GM12878 (cell line): ENCODE measurements around the gene POLR1A. TPM values are rescaled to one million over a fixed set of nuclear protein-coding genes. Genes with fewer than 3 reads are reported as not detected.
A peak's percentile ranks its signal among the peaks of the same experiment; 100 is the strongest.

ENCODE experiments used
- ASH2L ChIP-seq: fragments of 300-600, 200-600 bp; sonication (generic); IDR thresholded peaks from 2 replicates; pipeline ENCODE4 v1.6.1; 2017; ENCODE audit warnings: low read depth, mild to moderate bottlenecking, borderline replicate concordance
- CHD4 ChIP-seq: fragments of 200-600 bp; sonication (generic); IDR thresholded peaks from 2 replicates; pipeline ENCODE4 v1.6.1; 2016; ENCODE audit warnings: mild to moderate bottlenecking
- ESRRA ChIP-seq: IDR thresholded peaks from 2 replicates; pipeline ENCODE4 v1.6.1; 2012; ENCODE audit warnings: mild to moderate bottlenecking, low read length, improper control_type of control experiment
- ETV6 ChIP-seq, 2 experiments: fragments of 450-650 bp in 1 of 2; IDR thresholded peaks in 1 of 2; conservative IDR thresholded peaks in 1 of 2; 2 replicates each; pipeline ENCODE4 v1.6.1; 2014; ENCODE audit warnings: antibody characterized with exemption in 1 of 2, borderline replicate concordance in 1 of 2, low read depth in 1 of 2, mild to moderate bottlenecking in 1 of 2, moderate library complexity in 1 of 2
- HDAC6 ChIP-seq: fragments of 200-600 bp; sonication (generic); IDR thresholded peaks from one replicate; pipeline ENCODE4 v1.8.0; 2017; ENCODE audit warnings: antibody characterized with exemption; ENCODE audit not compliant: unreplicated experiment
- NR2C1 ChIP-seq: fragments of 450-650 bp; IDR thresholded peaks from 2 replicates; pipeline ENCODE4 v1.6.1; 2017; ENCODE audit warnings: antibody characterized with exemption, mild to moderate bottlenecking, moderate library complexity
- RAD51 ChIP-seq: fragments of 450-650 bp; IDR thresholded peaks from 2 replicates; pipeline ENCODE4 v1.6.1; 2016; ENCODE audit warnings: moderate library complexity, mild to moderate bottlenecking, inconsistent platforms
- RCOR1 ChIP-seq: conservative IDR thresholded peaks from 2 replicates; pipeline ENCODE4 v1.6.1; 2012; ENCODE audit warnings: low read depth, low read length, improper control_type of control experiment
- SMAD1 ChIP-seq: fragments of 450-650 bp; IDR thresholded peaks from 2 replicates; pipeline ENCODE4 v1.6.1; 2018; ENCODE audit warnings: mild to moderate bottlenecking, low read depth; ENCODE audit not compliant: partially characterized antibody
- SRF ChIP-seq, 2 experiments: IDR thresholded peaks; 2 replicates each; pipeline ENCODE4 v1.6.1; 2011; ENCODE audit warnings: low read depth in 2 of 2, low read length in 2 of 2, mild to moderate bottlenecking in 1 of 2, moderate library complexity in 1 of 2
- STAT3 ChIP-seq: IDR thresholded peaks from 2 replicates; pipeline ENCODE4 v1.6.1; 2011; ENCODE audit warnings: low read depth, low read length, improper control_type of control experiment
- TCF7 ChIP-seq: IDR thresholded peaks from 2 replicates; pipeline ENCODE4 v1.6.1; 2014; ENCODE audit warnings: antibody characterized with exemption, borderline replicate concordance
- ZSCAN29 ChIP-seq: fragments of 450-650 bp; IDR thresholded peaks from 2 replicates; pipeline ENCODE4 v1.6.1; 2017; ENCODE audit warnings: mild to moderate bottlenecking, moderate library complexity
- polyA plus RNA-seq, 11 experiments: library from polyadenylated mRNA; depleted of rRNA in 4 of 11; unstranded in 6 of 11; stranded (reverse) in 5 of 11; fragments of >200 nt; fragmentation: Nextera tagmentation in 4 of 11; fragmentation: Illumina TruSeq in 1 of 11; extraction: Ambion mirVana in 4 of 11; extraction: Trizol in 1 of 11; gene quantifications; 1 replicate in 1 of 11; 2 replicates in 10 of 11; pipeline versions ENCODE4 v1.2.1 to v1.2.3, GENCODE V29; 2011 to 2016; ENCODE audit warnings: inconsistent platforms in 2 of 11, missing spikeins in 2 of 11, low read depth in 1 of 11
- total RNA-seq, 4 experiments: library from RNA; depleted of rRNA in 3 of 4; stranded (reverse); fragments of >200 nt in 3 of 4; fragmentation: Illumina TruSeq in 1 of 4; extraction: Trizol in 1 of 4; gene quantifications; 2 replicates each; pipeline versions ENCODE4 v1.2.1 to v1.2.3, GENCODE V29; 2013 to 2021
- TF ChIP-seq, protein P1 (sequence below): IDR thresholded peaks from 2 replicates; pipeline ENCODE4 v1.6.1; 2012; ENCODE audit warnings: mild to moderate bottlenecking, low read depth, low read length
- TF ChIP-seq, protein P2 (sequence below): IDR thresholded peaks from 2 replicates; pipeline ENCODE4 v1.6.1; 2012; ENCODE audit warnings: improper control_type of control experiment, low read depth, low read length; ENCODE audit not compliant: insufficient replicate concordance
- TF ChIP-seq, protein P3 (sequence below): fragments of 150-350 bp; IDR thresholded peaks from 2 replicates; pipeline ENCODE4 v1.6.1; 2016; ENCODE audit warnings: low read depth, low read length

POLR1A gene
- total and polyA plus RNA-seq, 10 of the 15 experiments (the other 5 are each of a cell fraction or from before 2014, with no cell fraction given), result 2.1 to 53.9 (median 17.8) TPM

DNA sequence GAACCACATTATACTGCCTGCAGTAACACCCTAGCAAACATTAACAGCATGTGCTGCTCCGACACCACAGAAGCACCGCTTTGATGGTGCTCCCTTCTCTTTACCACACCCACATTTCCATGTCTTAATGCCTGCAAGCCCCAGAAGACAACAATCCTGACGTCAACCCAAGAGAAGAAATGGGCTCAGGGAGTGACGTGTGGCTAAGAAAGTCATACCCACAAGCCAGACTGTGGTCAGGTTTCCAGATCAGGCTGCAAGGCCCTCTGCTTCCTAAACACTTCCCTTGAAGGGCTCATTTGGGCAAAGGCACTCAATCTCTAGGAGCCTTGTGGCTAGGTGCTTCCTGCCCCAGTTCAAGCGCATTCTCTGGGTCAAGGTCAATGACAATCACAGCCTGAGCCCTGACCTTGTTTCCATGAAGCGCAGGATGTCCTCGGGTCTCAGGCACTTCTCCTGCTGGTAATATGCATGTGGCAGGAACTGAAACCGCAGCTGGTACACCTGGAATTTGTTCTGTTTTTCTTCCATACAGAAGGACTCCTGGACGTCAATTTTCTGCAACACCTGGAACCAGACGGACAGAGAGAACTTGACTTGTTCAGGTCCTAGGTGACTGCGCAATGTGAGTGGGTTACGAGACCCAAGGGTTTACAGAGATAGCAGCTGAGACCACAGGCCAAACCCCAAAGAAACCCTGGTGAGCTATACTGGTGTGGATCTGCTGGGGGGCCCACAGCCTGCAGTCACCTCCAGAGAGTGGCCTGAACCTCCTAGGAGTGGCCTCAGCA lies 67.2 kb downstream of the POLR1A start (continued):
- TF ChIP-seq, protein P1, sequence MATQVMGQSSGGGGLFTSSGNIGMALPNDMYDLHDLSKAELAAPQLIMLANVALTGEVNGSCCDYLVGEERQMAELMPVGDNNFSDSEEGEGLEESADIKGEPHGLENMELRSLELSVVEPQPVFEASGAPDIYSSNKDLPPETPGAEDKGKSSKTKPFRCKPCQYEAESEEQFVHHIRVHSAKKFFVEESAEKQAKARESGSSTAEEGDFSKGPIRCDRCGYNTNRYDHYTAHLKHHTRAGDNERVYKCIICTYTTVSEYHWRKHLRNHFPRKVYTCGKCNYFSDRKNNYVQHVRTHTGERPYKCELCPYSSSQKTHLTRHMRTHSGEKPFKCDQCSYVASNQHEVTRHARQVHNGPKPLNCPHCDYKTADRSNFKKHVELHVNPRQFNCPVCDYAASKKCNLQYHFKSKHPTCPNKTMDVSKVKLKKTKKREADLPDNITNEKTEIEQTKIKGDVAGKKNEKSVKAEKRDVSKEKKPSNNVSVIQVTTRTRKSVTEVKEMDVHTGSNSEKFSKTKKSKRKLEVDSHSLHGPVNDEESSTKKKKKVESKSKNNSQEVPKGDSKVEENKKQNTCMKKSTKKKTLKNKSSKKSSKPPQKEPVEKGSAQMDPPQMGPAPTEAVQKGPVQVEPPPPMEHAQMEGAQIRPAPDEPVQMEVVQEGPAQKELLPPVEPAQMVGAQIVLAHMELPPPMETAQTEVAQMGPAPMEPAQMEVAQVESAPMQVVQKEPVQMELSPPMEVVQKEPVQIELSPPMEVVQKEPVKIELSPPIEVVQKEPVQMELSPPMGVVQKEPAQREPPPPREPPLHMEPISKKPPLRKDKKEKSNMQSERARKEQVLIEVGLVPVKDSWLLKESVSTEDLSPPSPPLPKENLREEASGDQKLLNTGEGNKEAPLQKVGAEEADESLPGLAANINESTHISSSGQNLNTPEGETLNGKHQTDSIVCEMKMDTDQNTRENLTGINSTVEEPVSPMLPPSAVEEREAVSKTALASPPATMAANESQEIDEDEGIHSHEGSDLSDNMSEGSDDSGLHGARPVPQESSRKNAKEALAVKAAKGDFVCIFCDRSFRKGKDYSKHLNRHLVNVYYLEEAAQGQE, result no peak
- no peak for TF ChIP-seq ASH2L
- TF ChIP-seq, protein P2, sequence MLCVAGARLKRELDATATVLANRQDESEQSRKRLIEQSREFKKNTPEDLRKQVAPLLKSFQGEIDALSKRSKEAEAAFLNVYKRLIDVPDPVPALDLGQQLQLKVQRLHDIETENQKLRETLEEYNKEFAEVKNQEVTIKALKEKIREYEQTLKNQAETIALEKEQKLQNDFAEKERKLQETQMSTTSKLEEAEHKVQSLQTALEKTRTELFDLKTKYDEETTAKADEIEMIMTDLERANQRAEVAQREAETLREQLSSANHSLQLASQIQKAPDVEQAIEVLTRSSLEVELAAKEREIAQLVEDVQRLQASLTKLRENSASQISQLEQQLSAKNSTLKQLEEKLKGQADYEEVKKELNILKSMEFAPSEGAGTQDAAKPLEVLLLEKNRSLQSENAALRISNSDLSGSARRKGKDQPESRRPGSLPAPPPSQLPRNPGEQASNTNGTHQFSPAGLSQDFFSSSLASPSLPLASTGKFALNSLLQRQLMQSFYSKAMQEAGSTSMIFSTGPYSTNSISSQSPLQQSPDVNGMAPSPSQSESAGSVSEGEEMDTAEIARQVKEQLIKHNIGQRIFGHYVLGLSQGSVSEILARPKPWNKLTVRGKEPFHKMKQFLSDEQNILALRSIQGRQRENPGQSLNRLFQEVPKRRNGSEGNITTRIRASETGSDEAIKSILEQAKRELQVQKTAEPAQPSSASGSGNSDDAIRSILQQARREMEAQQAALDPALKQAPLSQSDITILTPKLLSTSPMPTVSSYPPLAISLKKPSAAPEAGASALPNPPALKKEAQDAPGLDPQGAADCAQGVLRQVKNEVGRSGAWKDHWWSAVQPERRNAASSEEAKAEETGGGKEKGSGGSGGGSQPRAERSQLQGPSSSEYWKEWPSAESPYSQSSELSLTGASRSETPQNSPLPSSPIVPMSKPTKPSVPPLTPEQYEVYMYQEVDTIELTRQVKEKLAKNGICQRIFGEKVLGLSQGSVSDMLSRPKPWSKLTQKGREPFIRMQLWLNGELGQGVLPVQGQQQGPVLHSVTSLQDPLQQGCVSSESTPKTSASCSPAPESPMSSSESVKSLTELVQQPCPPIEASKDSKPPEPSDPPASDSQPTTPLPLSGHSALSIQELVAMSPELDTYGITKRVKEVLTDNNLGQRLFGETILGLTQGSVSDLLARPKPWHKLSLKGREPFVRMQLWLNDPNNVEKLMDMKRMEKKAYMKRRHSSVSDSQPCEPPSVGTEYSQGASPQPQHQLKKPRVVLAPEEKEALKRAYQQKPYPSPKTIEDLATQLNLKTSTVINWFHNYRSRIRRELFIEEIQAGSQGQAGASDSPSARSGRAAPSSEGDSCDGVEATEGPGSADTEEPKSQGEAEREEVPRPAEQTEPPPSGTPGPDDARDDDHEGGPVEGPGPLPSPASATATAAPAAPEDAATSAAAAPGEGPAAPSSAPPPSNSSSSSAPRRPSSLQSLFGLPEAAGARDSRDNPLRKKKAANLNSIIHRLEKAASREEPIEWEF, result no peak
- TF ChIP-seq ETV6 (conservative IDR thresholded peaks at IDR 0.05 in 1 of 2, IDR thresholded peaks at IDR 0.05 in 1 of 2; ENCODE audit: borderline replicate concordance in 1 of 2, low read depth in 1 of 2), result no peak
- TF ChIP-seq CHD4, result no peak
- TF ChIP-seq STAT3, result no peak
- TF ChIP-seq SRF (IDR thresholded peaks at IDR 0.05; ENCODE audit: low read depth in 2 of 2, low read length in 2 of 2), result no peak
- no peak for TF ChIP-seq RCOR1
- TF ChIP-seq ESRRA, result 0 out of 2 replicates have a peak, but pooled peaks have one; percentile 39
- no peak for TF ChIP-seq NR2C1
- TF ChIP-seq SMAD1, result no peak
- no peak for TF ChIP-seq HDAC6
- TF ChIP-seq RAD51, result no peak
- TF ChIP-seq ZSCAN29, result no peak
- TF ChIP-seq, protein P3, sequence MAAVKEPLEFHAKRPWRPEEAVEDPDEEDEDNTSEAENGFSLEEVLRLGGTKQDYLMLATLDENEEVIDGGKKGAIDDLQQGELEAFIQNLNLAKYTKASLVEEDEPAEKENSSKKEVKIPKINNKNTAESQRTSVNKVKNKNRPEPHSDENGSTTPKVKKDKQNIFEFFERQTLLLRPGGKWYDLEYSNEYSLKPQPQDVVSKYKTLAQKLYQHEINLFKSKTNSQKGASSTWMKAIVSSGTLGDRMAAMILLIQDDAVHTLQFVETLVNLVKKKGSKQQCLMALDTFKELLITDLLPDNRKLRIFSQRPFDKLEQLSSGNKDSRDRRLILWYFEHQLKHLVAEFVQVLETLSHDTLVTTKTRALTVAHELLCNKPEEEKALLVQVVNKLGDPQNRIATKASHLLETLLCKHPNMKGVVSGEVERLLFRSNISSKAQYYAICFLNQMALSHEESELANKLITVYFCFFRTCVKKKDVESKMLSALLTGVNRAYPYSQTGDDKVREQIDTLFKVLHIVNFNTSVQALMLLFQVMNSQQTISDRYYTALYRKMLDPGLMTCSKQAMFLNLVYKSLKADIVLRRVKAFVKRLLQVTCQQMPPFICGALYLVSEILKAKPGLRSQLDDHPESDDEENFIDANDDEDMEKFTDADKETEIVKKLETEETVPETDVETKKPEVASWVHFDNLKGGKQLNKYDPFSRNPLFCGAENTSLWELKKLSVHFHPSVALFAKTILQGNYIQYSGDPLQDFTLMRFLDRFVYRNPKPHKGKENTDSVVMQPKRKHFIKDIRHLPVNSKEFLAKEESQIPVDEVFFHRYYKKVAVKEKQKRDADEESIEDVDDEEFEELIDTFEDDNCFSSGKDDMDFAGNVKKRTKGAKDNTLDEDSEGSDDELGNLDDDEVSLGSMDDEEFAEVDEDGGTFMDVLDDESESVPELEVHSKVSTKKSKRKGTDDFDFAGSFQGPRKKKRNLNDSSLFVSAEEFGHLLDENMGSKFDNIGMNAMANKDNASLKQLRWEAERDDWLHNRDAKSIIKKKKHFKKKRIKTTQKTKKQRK, result no peak
- TF ChIP-seq TCF7, result no peak
